Fibroblast of lung (primary cell): ENCODE data around the gene CERS3. TPM values are rescaled to one million over a fixed set of nuclear protein-coding genes. Genes with fewer than 3 reads are reported as not detected.

Source experiments
- DNase-seq, 2 donors: peaks; one replicate each; pipeline versions ENCODE4 v3.0.0 to v3.0.0-alpha.2; 2010; ENCODE audit warnings: low read depth in 2 of 2
- H2AFZ ChIP-seq: 2 replicates; pipeline ENCODE4 v1.5.1; 2012; ENCODE audit warnings: low read length, control low read depth, inconsistent platforms
- H3K27ac ChIP-seq: 2 replicates; pipeline ENCODE4 v1.5.1; 2011; ENCODE audit warnings: low read length, control low read depth; ENCODE audit not compliant: insufficient read depth
- H3K27me3 ChIP-seq: 2 replicates; pipeline ENCODE4 v1.5.1; 2011; ENCODE audit warnings: mild to moderate bottlenecking, low read length; ENCODE audit not compliant: control insufficient read depth, insufficient read depth
- H3K36me3 ChIP-seq: 2 replicates; pipeline ENCODE4 v1.5.1; 2011; ENCODE audit warnings: low read length; ENCODE audit not compliant: control insufficient read depth, insufficient read depth
- H3K4me1 ChIP-seq: 2 replicates; pipeline ENCODE4 v1.5.1; 2011; ENCODE audit warnings: low read length; ENCODE audit not compliant: control insufficient read depth, insufficient read depth; ENCODE audit errors: extremely low read depth
- H3K4me2 ChIP-seq: 2 replicates; pipeline ENCODE4 v1.5.1; 2011; ENCODE audit warnings: low read length, control low read depth; ENCODE audit not compliant: insufficient read depth; ENCODE audit errors: extremely low read depth
- H3K4me3 ChIP-seq, 4 experiments: fragments of 200-600 bp in 1 of 4; sonication (generic) in 1 of 4; replicated peaks in 1 of 4; 2 replicates each; pipeline ENCODE4 v1.5.1; 2011 to 2016; ENCODE audit warnings: low read length in 4 of 4, low read depth in 3 of 4, mild to moderate bottlenecking in 3 of 4, control low read depth in 2 of 4, inconsistent platforms in 1 of 4, mixed read lengths in 1 of 4; ENCODE audit not compliant: insufficient read depth in 1 of 4; ENCODE audit errors: control extremely low read depth in 1 of 4
- H3K79me2 ChIP-seq: 2 replicates; pipeline ENCODE4 v1.5.1; 2012; ENCODE audit warnings: mild to moderate bottlenecking, low read length, inconsistent platforms; ENCODE audit not compliant: control insufficient read depth, insufficient read depth
- H3K9ac ChIP-seq: 2 replicates; pipeline ENCODE4 v1.5.1; 2011; ENCODE audit warnings: mild to moderate bottlenecking, low read length, control low read depth; ENCODE audit not compliant: insufficient read depth
- H3K9me3 ChIP-seq: 2 replicates; pipeline ENCODE4 v1.5.1; 2012; ENCODE audit warnings: low read depth, low read length; ENCODE audit not compliant: control insufficient read depth, insufficient read depth
- H4K20me1 ChIP-seq: 2 replicates; pipeline ENCODE4 v1.5.1; 2011; ENCODE audit warnings: low read length; ENCODE audit not compliant: control insufficient read depth, insufficient read depth; ENCODE audit errors: extremely low read depth
- CTCF ChIP-seq, 2 donors: IDR thresholded peaks in 1 of 2; conservative IDR thresholded peaks in 1 of 2; 1 replicate in 1 of 2; 2 replicates in 1 of 2; pipeline ENCODE4 v1.5.1; 2011 to 2012; ENCODE audit warnings: low read length in 2 of 2, control low read depth in 1 of 2, inconsistent platforms in 1 of 2, low read depth in 1 of 2, mild to moderate bottlenecking in 1 of 2
- EZH2 ChIP-seq: IDR thresholded peaks from 2 replicates; pipeline ENCODE4 v1.5.1; 2012; ENCODE audit warnings: low read length, control low read depth, mild to moderate bottlenecking; ENCODE audit errors: missing control alignments
- polyA plus RNA-seq, 2 donors: library from polyadenylated mRNA; depleted of rRNA in 1 of 2; stranded (reverse) in 1 of 2; unstranded in 1 of 2; fragments of >200 nt; gene quantifications; 2 replicates each; pipeline ENCODE4 v1.2.1, GENCODE V29; 2011 to 2012; ENCODE audit warnings: missing spikeins in 1 of 2
- total RNA-seq: library from RNA; depleted of rRNA; stranded (reverse); fragments of >200 nt; gene quantifications from 2 replicates; pipeline ENCODE4 v1.2.1, GENCODE V29; 2014

Gene CERS3
- total and polyA plus RNA-seq, 2 donors (not counting 1 experiment from before 2014, with no cell fraction given): not detected

GRCh38 chr15:100520132-100520921 lies 8.4 kb downstream of the CERS3 start:
- no peak for DNase-seq
- no peak overlapping the region for H3K4me2 ChIP-seq
- H3K27me3 ChIP-seq: no peaks in the 10 kb centered on the region
- H2AFZ ChIP-seq: no peak overlapping the region
- H3K4me1 ChIP-seq: no peaks in the 10 kb centered on the region
- no peaks in the 10 kb centered on the region for H3K9me3 ChIP-seq
- H4K20me1 ChIP-seq: no peaks in the 10 kb centered on the region
- no peak overlapping the region for H3K9ac ChIP-seq
- TF ChIP-seq CTCF (conservative IDR thresholded peaks at IDR 0.05 in 1 of 2, IDR thresholded peaks at IDR 0.05 in 1 of 2; ENCODE audit: low read depth in 1 of 2, low read length in 2 of 2) (no peak), EZH2 (no peak)
- H3K27ac ChIP-seq: no peak overlapping the region
- no peaks in the 10 kb centered on the region for H3K79me2 ChIP-seq
- no peaks in the 10 kb centered on the region for H3K36me3 ChIP-seq
- no peak overlapping the region for H3K4me3 ChIP-seq

GRCh38 chr15:100517846-100518245 lies 10.9 kb downstream of the CERS3 start:
- Histone ChIP-seq H3K9ac (no peak overlapping the region), H3K4me1 (no peaks in the 10 kb centered on the region), H3K36me3 (no peaks in the 10 kb centered on the region), H3K9me3 (no peaks in the 10 kb centered on the region), H2AFZ (no peak overlapping the region), H3K4me3 (no peak overlapping the region), H4K20me1 (no peaks in the 10 kb centered on the region), H3K27me3 (no peaks in the 10 kb centered on the region), H3K4me2 (no peak overlapping the region), H3K27ac (no peak overlapping the region), H3K79me2 (no peaks in the 10 kb centered on the region)
- DNase-seq: no peak
- TF ChIP-seq CTCF (conservative IDR thresholded peaks at IDR 0.05 in 1 of 2, IDR thresholded peaks at IDR 0.05 in 1 of 2; ENCODE audit: low read depth in 1 of 2, low read length in 2 of 2) (no peak), EZH2 (no peak)

GRCh38 chr15:100516643-100517512 lies 11.9 kb downstream of the CERS3 start:
- Histone ChIP-seq H3K27me3 (no peaks in the 10 kb centered on the region), H3K4me1 (no peaks in the 10 kb centered on the region), H3K27ac (no peak overlapping the region), H4K20me1 (no peaks in the 10 kb centered on the region), H3K4me2 (no peak overlapping the region), H3K79me2 (no peaks in the 10 kb centered on the region), H3K9me3 (no peaks in the 10 kb centered on the region), H2AFZ (no peak overlapping the region), H3K4me3 (no peak overlapping the region), H3K9ac (no peak overlapping the region), H3K36me3 (no peaks in the 10 kb centered on the region)
- no peak for TF ChIP-seq EZH2
- TF ChIP-seq CTCF (conservative IDR thresholded peaks at IDR 0.05 in 1 of 2, IDR thresholded peaks at IDR 0.05 in 1 of 2; ENCODE audit: low read depth in 1 of 2, low read length in 2 of 2): no peak
- DNase-seq: no peak
